ENCODE results near the gene DCLK1. TPM values are rescaled to one million over a fixed set of nuclear protein-coding genes. Genes with fewer than 3 reads are reported as not detected.

The DCLK1 gene
- total and polyA plus RNA-seq, 4 donors = 2.6 to 47.4 (median 13.9) TPM

GRCh38 chr13:35966024-35966423, 165.2 kb downstream of the DCLK1 start:
- intact Hi-C loops (cut with DNase I) = no loop called here
- ATAC-seq (ENCODE audit: low FRiP score) = no peak
- H3K27ac ChIP-seq (ENCODE audit: low read depth in 1 of 2, low read length in 2 of 2) = no peak overlapping the region

GRCh38 chr13:35965226-35965927, 165.8 kb downstream of the DCLK1 start:
- intact Hi-C loops (cut with DNase I) = no loop called here
- 85% methylated on average over 7 of the region's 7 CpGs for WGBS, 2 donors
- no peak for ATAC-seq (ENCODE audit: low FRiP score)

More at GRCh38 chr13:35966024-35966423, 165.2 kb downstream of the DCLK1 start:
- 87 to 100% methylated on average over 1 of the region's 1 CpG for WGBS, 2 donors
- Histone ChIP-seq H3K4me1 (ENCODE audit: control insufficient read depth in 1 of 2, insufficient read depth in 2 of 2, low read length in 2 of 2) (no peaks in the 10 kb centered on the region), H3K4me3 (ENCODE audit: low read length in 2 of 2) (no peak overlapping the region), H3K9me3 (ENCODE audit: control insufficient read depth, low read length) (no peaks in the 10 kb centered on the region), H3K27me3 (ENCODE audit: control insufficient read depth in 1 of 2, insufficient read depth in 2 of 2, low read length in 1 of 2) (no peaks in the 10 kb centered on the region), H3K36me3 (ENCODE audit: control insufficient read depth in 1 of 2, insufficient read depth in 2 of 2, low read length in 1 of 2) (no peaks in the 10 kb centered on the region)
- DNase-seq = no peak

DNA sequence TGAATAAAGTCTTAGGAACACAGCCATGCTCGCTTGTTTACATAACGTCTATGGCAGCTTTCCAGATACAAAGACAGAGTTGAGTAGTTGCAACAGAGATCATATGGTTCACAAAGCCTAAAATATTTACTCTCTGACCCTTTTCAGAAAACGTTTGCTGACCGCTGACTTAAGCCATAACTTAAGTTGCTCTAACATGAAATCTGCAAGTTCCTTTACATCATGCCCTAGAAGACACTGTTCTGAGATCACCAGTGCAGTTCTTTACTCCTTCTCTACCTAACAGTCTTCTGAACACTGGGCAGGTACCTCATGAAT, 166.4 kb downstream of the DCLK1 start:
- 13 to 19% methylated on average over 4 of the region's 4 CpGs for WGBS, 2 donors
- ATAC-seq (ENCODE audit: low FRiP score) = no peak
- Histone ChIP-seq H3K9me3 (ENCODE audit: control insufficient read depth, low read length) (no peaks in the 10 kb centered on the region), H3K4me3 (ENCODE audit: low read length in 2 of 2) (no peak overlapping the region), H3K4me1 (ENCODE audit: control insufficient read depth in 1 of 2, insufficient read depth in 2 of 2, low read length in 2 of 2) (no peaks in the 10 kb centered on the region), H3K36me3 (ENCODE audit: control insufficient read depth in 1 of 2, insufficient read depth in 2 of 2, low read length in 1 of 2) (no peaks in the 10 kb centered on the region), H3K27me3 (ENCODE audit: control insufficient read depth in 1 of 2, insufficient read depth in 2 of 2, low read length in 1 of 2) (no peaks in the 10 kb centered on the region), H3K27ac (ENCODE audit: low read depth in 1 of 2, low read length in 2 of 2) (no peak overlapping the region)
- DNase-seq = no peak
- intact Hi-C loops (cut with DNase I) = no loop called here

More at GRCh38 chr13:35965226-35965927, 165.8 kb downstream of the DCLK1 start:
- no peaks in the 10 kb centered on the region for H3K9me3 ChIP-seq (ENCODE audit: control insufficient read depth, low read length)
- no peaks in the 10 kb centered on the region for H3K36me3 ChIP-seq (ENCODE audit: control insufficient read depth in 1 of 2, insufficient read depth in 2 of 2, low read length in 1 of 2)
- no peaks in the 10 kb centered on the region for H3K27me3 ChIP-seq (ENCODE audit: control insufficient read depth in 1 of 2, insufficient read depth in 2 of 2, low read length in 1 of 2)
- no peak overlapping the region for H3K27ac ChIP-seq (ENCODE audit: low read depth in 1 of 2, low read length in 2 of 2)
- H3K4me1 ChIP-seq (ENCODE audit: control insufficient read depth in 1 of 2, insufficient read depth in 2 of 2, low read length in 2 of 2) = no peaks in the 10 kb centered on the region
- H3K4me3 ChIP-seq (ENCODE audit: low read length in 2 of 2) = no peak overlapping the region
- no peak for DNase-seq

DNA sequence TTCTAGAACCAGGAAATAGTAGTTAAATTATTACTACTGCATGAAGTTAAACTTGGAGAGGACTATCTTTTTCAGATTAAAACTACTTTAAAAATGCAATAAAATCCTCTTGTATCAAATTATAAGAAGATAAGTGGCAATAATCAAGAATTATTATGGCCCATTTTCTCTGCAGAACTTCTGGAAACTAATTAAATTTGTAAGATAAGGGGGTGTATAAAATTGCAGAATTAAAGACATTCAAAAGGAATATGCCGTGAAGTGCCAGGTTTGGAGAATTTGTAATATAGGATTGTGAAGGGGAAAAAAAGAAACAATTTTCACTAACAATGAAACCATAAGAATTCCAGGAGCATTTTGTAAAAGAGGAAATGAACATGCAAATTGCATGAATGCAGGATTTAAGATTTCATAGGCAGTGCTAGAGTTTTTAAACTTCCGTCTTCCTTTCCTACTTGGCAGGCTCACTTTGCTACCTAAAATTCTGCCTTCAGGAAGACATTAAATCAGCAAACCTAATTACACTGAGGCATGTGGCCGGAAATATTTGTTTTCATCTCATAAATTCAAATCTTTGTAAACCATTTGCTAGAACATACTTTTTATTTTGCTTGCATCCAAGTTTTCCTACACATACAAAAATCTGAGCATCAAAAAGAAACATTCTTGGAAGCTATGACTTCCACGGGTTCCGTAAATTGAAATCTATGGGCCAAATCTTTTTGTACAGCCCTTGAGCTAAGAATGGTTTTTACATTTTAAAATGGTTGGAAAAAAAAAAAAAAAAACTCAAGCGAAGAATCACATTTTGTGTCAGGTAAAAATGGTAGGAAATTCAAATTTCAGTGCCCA, 166.9 kb downstream of the DCLK1 start:
- intact Hi-C loops (cut with DNase I) = no loop called here
- no peaks in the 10 kb centered on the region for H3K36me3 ChIP-seq (ENCODE audit: control insufficient read depth in 1 of 2, insufficient read depth in 2 of 2, low read length in 1 of 2)
- H3K4me3 ChIP-seq (ENCODE audit: low read length in 2 of 2) = no peak overlapping the region
- H3K4me1 ChIP-seq (ENCODE audit: control insufficient read depth in 1 of 2, insufficient read depth in 2 of 2, low read length in 2 of 2) = no peaks in the 10 kb centered on the region
- 72 to 80% methylated on average over 6 of the region's 6 CpGs for WGBS, 2 donors
- no peak overlapping the region for H3K27ac ChIP-seq (ENCODE audit: low read depth in 1 of 2, low read length in 2 of 2)
- no peak for DNase-seq
- no peaks in the 10 kb centered on the region for H3K9me3 ChIP-seq (ENCODE audit: control insufficient read depth, low read length)
- H3K27me3 ChIP-seq (ENCODE audit: control insufficient read depth in 1 of 2, insufficient read depth in 2 of 2, low read length in 1 of 2) = no peaks in the 10 kb centered on the region
- no peak for ATAC-seq (ENCODE audit: low FRiP score)

DNA sequence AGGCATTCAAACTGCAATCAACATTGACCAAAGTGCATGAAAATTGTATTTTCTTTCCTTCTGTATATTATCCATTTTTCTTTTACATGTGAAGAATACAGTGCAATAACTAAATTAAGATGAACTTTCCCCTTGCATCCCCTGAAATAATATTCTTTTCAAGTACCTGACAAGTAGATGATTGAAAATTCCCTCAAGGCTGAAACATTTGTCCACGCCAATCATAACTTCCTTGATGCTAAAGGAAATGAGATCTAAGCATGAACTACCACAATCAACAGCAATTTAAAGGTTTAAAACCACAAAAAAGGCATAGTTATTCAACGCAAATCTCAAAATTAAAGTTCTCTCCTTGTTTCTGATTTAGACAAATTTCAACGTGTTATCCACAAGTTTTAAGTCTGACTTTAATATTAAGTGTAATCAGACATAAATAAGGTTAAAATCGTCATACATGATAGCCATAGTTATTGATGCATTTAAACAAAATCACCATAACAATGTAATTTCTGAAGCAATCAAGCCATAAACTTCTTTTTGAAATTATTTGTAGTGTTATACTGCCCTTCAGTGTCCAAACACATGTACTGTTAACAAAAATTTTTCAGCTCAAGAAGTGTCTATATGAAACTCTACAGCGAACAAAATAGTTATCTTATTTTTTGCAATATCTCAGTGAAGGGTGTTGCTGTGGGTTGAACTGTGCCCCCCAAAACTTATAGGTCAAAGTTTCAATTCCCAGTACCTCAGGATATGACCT, 169.5 kb downstream of the DCLK1 start:
- H3K4me3 ChIP-seq (ENCODE audit: low read length in 2 of 2) = no peak overlapping the region
- ATAC-seq (ENCODE audit: low FRiP score) = no peak
- no peak for DNase-seq
- H3K9me3 ChIP-seq (ENCODE audit: control insufficient read depth, low read length) = no peaks in the 10 kb centered on the region
- 89 to 91% methylated on average over 5 of the region's 5 CpGs for WGBS, 2 donors
- H3K4me1 ChIP-seq (ENCODE audit: control insufficient read depth in 1 of 2, insufficient read depth in 2 of 2, low read length in 2 of 2) = peaks cover 0 to 5% of the 10 kb centered on the region in 2 donors
- no peaks in the 10 kb centered on the region for H3K27me3 ChIP-seq (ENCODE audit: control insufficient read depth in 1 of 2, insufficient read depth in 2 of 2, low read length in 1 of 2)
- no peaks in the 10 kb centered on the region for H3K36me3 ChIP-seq (ENCODE audit: control insufficient read depth in 1 of 2, insufficient read depth in 2 of 2, low read length in 1 of 2)
- no peak overlapping the region for H3K27ac ChIP-seq (ENCODE audit: low read depth in 1 of 2, low read length in 2 of 2)
- intact Hi-C loops (cut with DNase I) = no loop called here

DNA sequence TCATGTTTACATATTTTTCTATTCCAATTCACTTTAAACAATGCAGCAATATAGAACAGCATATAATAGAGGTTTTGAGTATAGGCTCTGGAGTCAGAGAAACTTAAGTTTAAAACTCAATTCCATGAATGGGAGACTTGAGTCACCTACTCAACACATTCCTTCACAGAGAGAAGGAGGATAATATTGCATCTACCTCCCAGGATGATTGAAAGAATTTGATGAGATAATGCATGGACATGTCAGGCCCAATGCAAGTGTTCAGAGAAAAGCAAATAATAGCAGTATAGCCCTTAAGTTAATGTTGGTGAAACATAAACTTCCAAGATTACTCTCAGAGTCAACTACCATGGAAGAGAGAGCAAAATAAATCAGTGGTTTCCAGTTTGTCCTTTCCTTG, 170.2 kb downstream of the DCLK1 start:
- no peaks in the 10 kb centered on the region for H3K9me3 ChIP-seq (ENCODE audit: control insufficient read depth, low read length)

GRCh38 chr13:35957996-35958395, 173.2 kb downstream of the DCLK1 start:
- no peaks in the 10 kb centered on the region for H3K36me3 ChIP-seq (ENCODE audit: control insufficient read depth in 1 of 2, insufficient read depth in 2 of 2, low read length in 1 of 2)
- peaks cover 0 to 5% of the 10 kb centered on the region in 2 donors for H3K4me1 ChIP-seq (ENCODE audit: control insufficient read depth in 1 of 2, insufficient read depth in 2 of 2, low read length in 2 of 2)
- DNase-seq (no peak), ATAC-seq (ENCODE audit: low FRiP score) (peak; percentile 77)
- no peak overlapping the region for H3K4me3 ChIP-seq (ENCODE audit: low read length in 2 of 2)
- no peaks in the 10 kb centered on the region for H3K9me3 ChIP-seq (ENCODE audit: control insufficient read depth, low read length)
- no peaks in the 10 kb centered on the region for H3K27me3 ChIP-seq (ENCODE audit: control insufficient read depth in 1 of 2, insufficient read depth in 2 of 2, low read length in 1 of 2)
- no peak overlapping the region for H3K27ac ChIP-seq (ENCODE audit: low read depth in 1 of 2, low read length in 2 of 2)
- intact Hi-C loops (cut with DNase I) = no loop called here
- 96 to 100% methylated on average over 2 of the region's 2 CpGs for WGBS, 2 donors

More for the DNA sequence above, 170.2 kb downstream of the DCLK1 start:
- ATAC-seq (ENCODE audit: low FRiP score) (no peak), DNase-seq (no peak)
- intact Hi-C loops (cut with DNase I) = no loop called here
- peaks cover 0 to 5% of the 10 kb centered on the region in 2 donors for H3K4me1 ChIP-seq (ENCODE audit: control insufficient read depth in 1 of 2, insufficient read depth in 2 of 2, low read length in 2 of 2)
- no peak overlapping the region for H3K4me3 ChIP-seq (ENCODE audit: low read length in 2 of 2)
- H3K27me3 ChIP-seq (ENCODE audit: control insufficient read depth in 1 of 2, insufficient read depth in 2 of 2, low read length in 1 of 2) = no peaks in the 10 kb centered on the region
- H3K36me3 ChIP-seq (ENCODE audit: control insufficient read depth in 1 of 2, insufficient read depth in 2 of 2, low read length in 1 of 2) = no peaks in the 10 kb centered on the region
- H3K27ac ChIP-seq (ENCODE audit: low read depth in 1 of 2, low read length in 2 of 2) = no peak overlapping the region

- no peak overlapping the region for H3K27ac ChIP-seq (ENCODE audit: low read depth in 1 of 2, low read length in 2 of 2)
- H3K4me1 ChIP-seq (ENCODE audit: control insufficient read depth in 1 of 2, insufficient read depth in 2 of 2, low read length in 2 of 2) = peaks cover 0 to 5% of the 10 kb centered on the region in 2 donors
- intact Hi-C loops (cut with DNase I) = no loop called here
- H3K4me3 ChIP-seq (ENCODE audit: low read length in 2 of 2) = no peak overlapping the region
- H3K27me3 ChIP-seq (ENCODE audit: control insufficient read depth in 1 of 2, insufficient read depth in 2 of 2, low read length in 1 of 2) = no peaks in the 10 kb centered on the region
- DNase-seq = no peak
- no peaks in the 10 kb centered on the region for H3K36me3 ChIP-seq (ENCODE audit: control insufficient read depth in 1 of 2, insufficient read depth in 2 of 2, low read length in 1 of 2)
- no peaks in the 10 kb centered on the region for H3K9me3 ChIP-seq (ENCODE audit: control insufficient read depth, low read length)
- WGBS, 2 donors = 8% methylated on average over 1 of the region's 1 CpG
- peak; percentile 42 for ATAC-seq (ENCODE audit: low FRiP score)
Measured at GRCh38 chr13:35957241-35957731, 173.9 kb downstream of the DCLK1 start.

All from aorta (tissue), 5 donors.